ENCODE results near the gene PDE6A. TPM values are rescaled to one million over a fixed set of nuclear protein-coding genes. Genes with fewer than 3 reads are reported as not detected.
"Not testable (repeated sequence)": the region's sequence is repeated elsewhere in the genome, so short reads cannot be mapped to it uniquely, and the experiment has no call there.

Gene PDE6A
- total and polyA plus RNA-seq, 2 donors from 2014 or later = 0.03 TPM; not detected in 1

- Histone ChIP-seq H3K9ac (ENCODE audit: low read length in 3 of 3) (no peak overlapping the region), H3K4me1 (ENCODE audit: control insufficient read depth in 2 of 3, insufficient read depth in 2 of 3, low read depth in 1 of 3, low read length in 3 of 3) (no peaks in the 10 kb centered on the region), H3K27me3 (ENCODE audit: control insufficient read depth, insufficient read depth, low read length) (no peaks in the 10 kb centered on the region), H3K36me3 (ENCODE audit: control insufficient read depth in 2 of 3, insufficient read depth in 3 of 3, low read length in 3 of 3) (no peaks in the 10 kb centered on the region), H3K27ac (ENCODE audit: low read depth in 2 of 2, low read length in 2 of 2) (no peak overlapping the region), H3K9me3 (ENCODE audit: control insufficient read depth in 2 of 3, insufficient read depth in 1 of 3, low read length in 3 of 3) (peaks cover 0 to 8% (median 3%) of the 10 kb centered on the region in 3 donors), H3K4me3 (ENCODE audit: low read length in 3 of 3) (no peak overlapping the region)
- intact Hi-C loops (cut with DNase I) = no loop called here
- no peak for DNase-seq
- FAIRE-seq = no peak
- TF ChIP-seq, protein P1, sequence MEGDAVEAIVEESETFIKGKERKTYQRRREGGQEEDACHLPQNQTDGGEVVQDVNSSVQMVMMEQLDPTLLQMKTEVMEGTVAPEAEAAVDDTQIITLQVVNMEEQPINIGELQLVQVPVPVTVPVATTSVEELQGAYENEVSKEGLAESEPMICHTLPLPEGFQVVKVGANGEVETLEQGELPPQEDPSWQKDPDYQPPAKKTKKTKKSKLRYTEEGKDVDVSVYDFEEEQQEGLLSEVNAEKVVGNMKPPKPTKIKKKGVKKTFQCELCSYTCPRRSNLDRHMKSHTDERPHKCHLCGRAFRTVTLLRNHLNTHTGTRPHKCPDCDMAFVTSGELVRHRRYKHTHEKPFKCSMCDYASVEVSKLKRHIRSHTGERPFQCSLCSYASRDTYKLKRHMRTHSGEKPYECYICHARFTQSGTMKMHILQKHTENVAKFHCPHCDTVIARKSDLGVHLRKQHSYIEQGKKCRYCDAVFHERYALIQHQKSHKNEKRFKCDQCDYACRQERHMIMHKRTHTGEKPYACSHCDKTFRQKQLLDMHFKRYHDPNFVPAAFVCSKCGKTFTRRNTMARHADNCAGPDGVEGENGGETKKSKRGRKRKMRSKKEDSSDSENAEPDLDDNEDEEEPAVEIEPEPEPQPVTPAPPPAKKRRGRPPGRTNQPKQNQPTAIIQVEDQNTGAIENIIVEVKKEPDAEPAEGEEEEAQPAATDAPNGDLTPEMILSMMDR (IDR thresholded peaks at IDR 0.05; ENCODE audit: borderline replicate concordance, extremely low read depth, insufficient read depth) = no peak
These were observed 80.8 kb downstream of the PDE6A start for GRCh38 chr5:149863830-149864229.

GRCh38 chr5:149863176-149863575 lies 81.4 kb downstream of the PDE6A start:
- H3K36me3 ChIP-seq (ENCODE audit: control insufficient read depth in 2 of 3, insufficient read depth in 3 of 3, low read length in 3 of 3) = no peaks in the 10 kb centered on the region
- intact Hi-C loops (cut with DNase I) = no loop called here
- H3K4me3 ChIP-seq (ENCODE audit: low read length in 3 of 3) = no peak overlapping the region
- no peaks in the 10 kb centered on the region for H3K27me3 ChIP-seq (ENCODE audit: control insufficient read depth, insufficient read depth, low read length)
- H3K9me3 ChIP-seq (ENCODE audit: control insufficient read depth in 2 of 3, insufficient read depth in 1 of 3, low read length in 3 of 3) = peaks cover 0 to 8% (median 3%) of the 10 kb centered on the region in 3 donors
- FAIRE-seq (no peak), DNase-seq (no peak)
- no peak overlapping the region for H3K9ac ChIP-seq (ENCODE audit: low read length in 3 of 3)
- H3K4me1 ChIP-seq (ENCODE audit: control insufficient read depth in 2 of 3, insufficient read depth in 2 of 3, low read depth in 1 of 3, low read length in 3 of 3) = no peaks in the 10 kb centered on the region
- TF ChIP-seq, protein P1 (IDR thresholded peaks at IDR 0.05; ENCODE audit: borderline replicate concordance, extremely low read depth, insufficient read depth) = no peak
- H3K27ac ChIP-seq (ENCODE audit: low read depth in 2 of 2, low read length in 2 of 2) = no peak overlapping the region

GRCh38 chr5:149860801-149861322 lies 83.7 kb downstream of the PDE6A start:
- TF ChIP-seq, protein P1 (IDR thresholded peaks at IDR 0.05; ENCODE audit: borderline replicate concordance, extremely low read depth, insufficient read depth) = no peak
- intact Hi-C loops (cut with DNase I) = no loop called here

GRCh38 chr5:149859746-149860145 lies 84.8 kb downstream of the PDE6A start:
- DNase-seq (no peak), FAIRE-seq (no peak)
- Histone ChIP-seq H3K27ac (ENCODE audit: low read depth in 2 of 2, low read length in 2 of 2) (no peak overlapping the region), H3K27me3 (ENCODE audit: control insufficient read depth, insufficient read depth, low read length) (no peaks in the 10 kb centered on the region), H3K4me3 (ENCODE audit: low read length in 3 of 3) (no peak overlapping the region), H3K36me3 (ENCODE audit: control insufficient read depth in 2 of 3, insufficient read depth in 3 of 3, low read length in 3 of 3) (no peaks in the 10 kb centered on the region), H3K4me1 (ENCODE audit: control insufficient read depth in 2 of 3, insufficient read depth in 2 of 3, low read depth in 1 of 3, low read length in 3 of 3) (no peaks in the 10 kb centered on the region), H3K9ac (ENCODE audit: low read length in 3 of 3) (no peak overlapping the region), H3K9me3 (ENCODE audit: control insufficient read depth in 2 of 3, insufficient read depth in 1 of 3, low read length in 3 of 3) (no peaks in the 10 kb centered on the region)
- intact Hi-C loops (cut with DNase I) = no loop called here
- TF ChIP-seq, protein P1 (IDR thresholded peaks at IDR 0.05; ENCODE audit: borderline replicate concordance, extremely low read depth, insufficient read depth) = no peak

More at GRCh38 chr5:149860801-149861322, 83.7 kb downstream of the PDE6A start:
- no peaks in the 10 kb centered on the region for H3K4me1 ChIP-seq (ENCODE audit: control insufficient read depth in 2 of 3, insufficient read depth in 2 of 3, low read depth in 1 of 3, low read length in 3 of 3)
- H3K27me3 ChIP-seq (ENCODE audit: control insufficient read depth, insufficient read depth, low read length) = no peaks in the 10 kb centered on the region
- no peak overlapping the region for H3K9ac ChIP-seq (ENCODE audit: low read length in 3 of 3)
- no peak overlapping the region for H3K27ac ChIP-seq (ENCODE audit: low read depth in 2 of 2, low read length in 2 of 2)
- DNase-seq (no peak), FAIRE-seq (no peak)
- no peak overlapping the region for H3K4me3 ChIP-seq (ENCODE audit: low read length in 3 of 3)
- H3K9me3 ChIP-seq (ENCODE audit: control insufficient read depth in 2 of 3, insufficient read depth in 1 of 3, low read length in 3 of 3) = peaks cover 0 to 3% (median 0%) of the 10 kb centered on the region in 3 donors
- no peaks in the 10 kb centered on the region for H3K36me3 ChIP-seq (ENCODE audit: control insufficient read depth in 2 of 3, insufficient read depth in 3 of 3, low read length in 3 of 3)

GRCh38 chr5:149858481-149858880 lies 86.1 kb downstream of the PDE6A start:
- FAIRE-seq; intact Hi-C loops (cut with DNase I): not testable (repeated sequence)

More at GRCh38 chr5:149858481-149858880, 86.1 kb downstream of the PDE6A start:
- not testable (repeated sequence) for H3K36me3 ChIP-seq (ENCODE audit: control insufficient read depth in 2 of 3, insufficient read depth in 3 of 3, low read length in 3 of 3); DNase-seq; H3K27me3 ChIP-seq (ENCODE audit: control insufficient read depth, insufficient read depth, low read length); H3K9me3 ChIP-seq (ENCODE audit: control insufficient read depth in 2 of 3, insufficient read depth in 1 of 3, low read length in 3 of 3); H3K27ac ChIP-seq (ENCODE audit: low read depth in 2 of 2, low read length in 2 of 2); H3K4me3 ChIP-seq (ENCODE audit: low read length in 3 of 3); H3K4me1 ChIP-seq (ENCODE audit: control insufficient read depth in 2 of 3, insufficient read depth in 2 of 3, low read depth in 1 of 3, low read length in 3 of 3); H3K9ac ChIP-seq (ENCODE audit: low read length in 3 of 3)

Data from kidney (tissue), 14 donors.